Measurements from ENCODE around the gene BPIFB2.

DNA sequence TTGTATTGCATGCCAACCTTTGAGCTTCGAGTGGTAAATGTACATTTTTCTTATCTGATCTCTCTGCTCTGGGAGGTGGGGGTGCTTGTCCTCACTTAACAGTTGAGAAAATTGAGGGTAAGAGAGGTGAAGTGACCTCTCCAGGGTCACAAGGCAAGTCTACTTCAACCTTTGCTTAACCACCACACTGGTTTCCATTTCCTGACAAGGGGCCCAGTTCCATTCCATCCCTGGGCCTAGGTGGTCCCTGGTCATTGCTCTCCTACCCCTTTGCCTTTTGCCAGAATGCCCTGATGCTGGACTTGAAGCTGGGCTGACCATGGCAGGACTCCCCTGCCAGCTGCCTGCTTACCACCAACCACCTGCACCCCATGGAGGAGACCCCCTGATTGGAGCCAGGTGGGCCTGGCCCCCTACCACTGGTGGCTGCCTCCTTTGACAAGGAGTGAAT, 36.3 kb downstream of the BPIFB2 start:
- no peak for TF ChIP-seq EGR1 (IDR thresholded peaks at IDR 0.05; ENCODE audit: low read depth in 2 of 2)
- no peak for TF ChIP-seq CTCF (IDR thresholded peaks at IDR 0.05; ENCODE audit: low read depth, low read length, missing input control)
- no peak for TF ChIP-seq YY1 (IDR thresholded peaks at IDR 0.05)
- no peak for TF ChIP-seq RAD21 (IDR thresholded peaks at IDR 0.05)
- TF ChIP-seq MAX (IDR thresholded peaks at IDR 0.05) = no peak
- TF ChIP-seq TAF1 (conservative IDR thresholded peaks at IDR 0.05) = no peak
- no peak for TF ChIP-seq ZBTB33 (IDR thresholded peaks at IDR 0.05)
- TF ChIP-seq, protein P1, sequence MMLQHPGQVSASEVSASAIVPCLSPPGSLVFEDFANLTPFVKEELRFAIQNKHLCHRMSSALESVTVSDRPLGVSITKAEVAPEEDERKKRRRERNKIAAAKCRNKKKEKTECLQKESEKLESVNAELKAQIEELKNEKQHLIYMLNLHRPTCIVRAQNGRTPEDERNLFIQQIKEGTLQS (IDR thresholded peaks at IDR 0.05) = no peak
- no peak for TF ChIP-seq RXRA (IDR thresholded peaks at IDR 0.05)
- TF ChIP-seq SP1 (IDR thresholded peaks at IDR 0.05) = no peak
- TF ChIP-seq JUND (IDR thresholded peaks at IDR 0.05) = no peak
- no peak for TF ChIP-seq REST (IDR thresholded peaks at IDR 0.05)
- TF ChIP-seq GABPA (IDR thresholded peaks at IDR 0.05 in 1 of 2, conservative IDR thresholded peaks at IDR 0.05 in 1 of 2) = no peak

All from liver (tissue), 3 donors.